Esophagus muscularis mucosa (tissue), 4 donors: Measurements from ENCODE around the gene ERBB4.

ENCODE experiments used
- EP300 ChIP-seq: sonication (generic); formaldehyde crosslinking; IDR thresholded peaks from one replicate; pipeline ENCODE4 v1.6.1; 2017; ENCODE audit warnings: antibody characterized with exemption
- POLR2A ChIP-seq: fragments of 450-650 bp; IDR thresholded peaks from one replicate; pipeline ENCODE4 v1.6.1; 2017; ENCODE audit warnings: antibody characterized with exemption, moderate library complexity, mild to moderate bottlenecking, low read depth
- POLR2AphosphoS5 ChIP-seq, 2 donors: sonication (generic); formaldehyde crosslinking; IDR thresholded peaks; one replicate each; pipeline ENCODE4 v1.6.1; 2017; ENCODE audit warnings: antibody characterized with exemption in 2 of 2
- TF ChIP-seq, protein P1 (sequence below), 3 experiments: fragments of 200-600 bp in 2 of 3; fragments of 450-650 bp in 1 of 3; sonication (generic) in 2 of 3; IDR thresholded peaks; one replicate each; pipeline ENCODE4 v1.5.1; 2017 to 2019; ENCODE audit warnings: antibody characterized with exemption in 3 of 3, mild to moderate bottlenecking in 2 of 3, moderate library complexity in 1 of 3

DNA sequence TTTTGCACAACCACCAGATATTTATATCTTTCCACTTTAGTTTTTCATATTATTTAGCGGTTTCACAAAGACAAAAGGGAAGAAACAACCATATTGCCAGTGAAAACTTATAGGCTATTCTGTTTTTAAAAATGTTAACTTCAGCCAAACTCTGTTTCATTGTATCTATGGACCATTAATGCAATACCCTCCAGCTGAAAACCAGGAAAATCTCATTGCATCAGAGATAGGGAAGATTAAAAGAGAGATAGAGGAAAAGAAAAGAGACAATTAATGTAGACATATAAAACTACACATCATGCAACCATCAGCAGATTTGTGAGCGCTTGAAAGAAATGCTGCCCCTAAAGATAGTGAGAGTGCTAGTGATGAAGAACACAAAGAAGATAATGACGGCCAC, 970.2 kb downstream of the ERBB4 start:
- TF ChIP-seq, protein P1, sequence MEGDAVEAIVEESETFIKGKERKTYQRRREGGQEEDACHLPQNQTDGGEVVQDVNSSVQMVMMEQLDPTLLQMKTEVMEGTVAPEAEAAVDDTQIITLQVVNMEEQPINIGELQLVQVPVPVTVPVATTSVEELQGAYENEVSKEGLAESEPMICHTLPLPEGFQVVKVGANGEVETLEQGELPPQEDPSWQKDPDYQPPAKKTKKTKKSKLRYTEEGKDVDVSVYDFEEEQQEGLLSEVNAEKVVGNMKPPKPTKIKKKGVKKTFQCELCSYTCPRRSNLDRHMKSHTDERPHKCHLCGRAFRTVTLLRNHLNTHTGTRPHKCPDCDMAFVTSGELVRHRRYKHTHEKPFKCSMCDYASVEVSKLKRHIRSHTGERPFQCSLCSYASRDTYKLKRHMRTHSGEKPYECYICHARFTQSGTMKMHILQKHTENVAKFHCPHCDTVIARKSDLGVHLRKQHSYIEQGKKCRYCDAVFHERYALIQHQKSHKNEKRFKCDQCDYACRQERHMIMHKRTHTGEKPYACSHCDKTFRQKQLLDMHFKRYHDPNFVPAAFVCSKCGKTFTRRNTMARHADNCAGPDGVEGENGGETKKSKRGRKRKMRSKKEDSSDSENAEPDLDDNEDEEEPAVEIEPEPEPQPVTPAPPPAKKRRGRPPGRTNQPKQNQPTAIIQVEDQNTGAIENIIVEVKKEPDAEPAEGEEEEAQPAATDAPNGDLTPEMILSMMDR (IDR thresholded peaks at IDR 0.05), result no peak
- TF ChIP-seq POLR2AphosphoS5 (IDR thresholded peaks at IDR 0.05) (no peak), POLR2A (no peak), EP300 (no peak)
